22Rv1 (cell line): ENCODE data around the gene SLC13A4.

Source experiments
- ZFX ChIP-seq: fragments of 450-650 bp; IDR thresholded peaks from 2 replicates; pipeline ENCODE4 v1.6.1; 2017; ENCODE audit warnings: antibody characterized with exemption, borderline replicate concordance
- TF ChIP-seq, protein P1 (sequence below): fragments of 450-650 bp; IDR thresholded peaks from 2 replicates; pipeline ENCODE4 v1.5.1; 2017; ENCODE audit warnings: mild to moderate bottlenecking

DNA sequence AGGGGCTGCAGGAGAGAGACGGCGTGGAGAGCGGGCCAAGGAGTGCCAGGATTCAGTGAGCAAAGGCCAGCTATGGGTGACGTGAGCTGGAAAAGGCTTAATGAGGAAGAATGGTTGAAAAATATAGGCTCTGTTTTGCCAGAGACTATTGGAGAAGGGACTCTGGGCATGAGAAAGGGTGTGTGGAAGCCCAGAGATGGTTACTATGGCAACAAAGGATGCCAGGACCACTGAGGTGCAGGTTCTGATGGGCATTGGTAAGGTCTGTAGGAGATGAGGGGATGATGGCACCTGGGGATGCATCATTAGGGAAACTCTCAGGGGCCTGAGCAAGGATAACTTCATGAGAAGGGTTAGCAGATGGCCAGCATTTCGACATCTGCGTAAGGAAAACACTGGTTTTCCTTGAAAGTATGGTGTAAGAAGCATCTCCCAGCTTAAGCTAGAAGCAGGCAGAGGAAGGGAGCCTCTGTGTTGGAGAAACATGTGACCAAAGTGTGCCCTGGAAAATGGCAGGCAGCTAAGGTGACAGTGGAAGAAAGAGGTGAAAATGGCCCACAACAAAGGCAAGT is 42.2 kb upstream of the SLC13A4 start:
- TF ChIP-seq, protein P1, sequence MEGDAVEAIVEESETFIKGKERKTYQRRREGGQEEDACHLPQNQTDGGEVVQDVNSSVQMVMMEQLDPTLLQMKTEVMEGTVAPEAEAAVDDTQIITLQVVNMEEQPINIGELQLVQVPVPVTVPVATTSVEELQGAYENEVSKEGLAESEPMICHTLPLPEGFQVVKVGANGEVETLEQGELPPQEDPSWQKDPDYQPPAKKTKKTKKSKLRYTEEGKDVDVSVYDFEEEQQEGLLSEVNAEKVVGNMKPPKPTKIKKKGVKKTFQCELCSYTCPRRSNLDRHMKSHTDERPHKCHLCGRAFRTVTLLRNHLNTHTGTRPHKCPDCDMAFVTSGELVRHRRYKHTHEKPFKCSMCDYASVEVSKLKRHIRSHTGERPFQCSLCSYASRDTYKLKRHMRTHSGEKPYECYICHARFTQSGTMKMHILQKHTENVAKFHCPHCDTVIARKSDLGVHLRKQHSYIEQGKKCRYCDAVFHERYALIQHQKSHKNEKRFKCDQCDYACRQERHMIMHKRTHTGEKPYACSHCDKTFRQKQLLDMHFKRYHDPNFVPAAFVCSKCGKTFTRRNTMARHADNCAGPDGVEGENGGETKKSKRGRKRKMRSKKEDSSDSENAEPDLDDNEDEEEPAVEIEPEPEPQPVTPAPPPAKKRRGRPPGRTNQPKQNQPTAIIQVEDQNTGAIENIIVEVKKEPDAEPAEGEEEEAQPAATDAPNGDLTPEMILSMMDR, result no peak
- no peak for TF ChIP-seq ZFX
